Caco-2 (cell line): Measurements from ENCODE around the gene GSK3A. TPM values are rescaled to one million over a fixed set of nuclear protein-coding genes. Genes with fewer than 3 reads are reported as not detected.
A peak's percentile ranks its signal among the peaks of the same experiment; 100 is the strongest.
"Not testable (repeated sequence)": the region's sequence is repeated elsewhere in the genome, so short reads cannot be mapped to it uniquely, and the experiment has no call there.

ENCODE experiments used
- BruUV-seq: library from RNA; stranded (reverse); fragments of 400-500 nt; replicated peaks from 2 replicates; lab custom pipeline; 2021; lab: Mats Ljungman, UMichigan
- CTCF ChIA-PET: fragments of 300-600 bp; sonication (Branson Sonifier 250); formaldehyde crosslinking; loops from one replicate; lab custom pipeline; 2022; ENCODE audit warnings: antibody characterized with exemption; lab: Charles Lee
- POLR2A ChIA-PET: fragments of 300-600 bp; sonication (Branson Sonifier 250); formaldehyde crosslinking; loops from one replicate; lab custom pipeline; 2022; ENCODE audit warnings: antibody characterized with exemption; lab: Charles Lee
- DNase-seq, 2 experiments: peaks; one replicate each; pipeline versions ENCODE4 v3.0.0 to v3.0.0-alpha.2; 2020 to 2022
- H3K27me3 ChIP-seq: replicated peaks from 2 replicates; pipeline ENCODE4 v1.6.0; 2011; ENCODE audit warnings: low read length; ENCODE audit not compliant: control insufficient read depth, insufficient read depth
- H3K36me3 ChIP-seq: 2 replicates; pipeline ENCODE4 v1.5.1; 2011; ENCODE audit warnings: low read length; ENCODE audit not compliant: control insufficient read depth, insufficient read depth
- H3K4me1 ChIP-seq: fragments of 250-450 bp; sonication (Bioruptor Pico); 2 replicates; pipeline ENCODE4 v1.5.1; 2020; ENCODE audit warnings: mild to moderate bottlenecking
- H3K4me3 ChIP-seq: 2 replicates; pipeline ENCODE4 v1.5.1; 2011; ENCODE audit warnings: low read depth, mild to moderate bottlenecking, control low read depth, low read length
- H3K9me3 ChIP-seq: fragments of 250-450 bp; sonication (Bioruptor Pico); 2 replicates; pipeline ENCODE4 v1.5.1; 2020; ENCODE audit warnings: mild to moderate bottlenecking, moderate library complexity
- H3K27ac Mint-ChIP-seq: one replicate; pipeline ENCODE4 v1.8.0; 2022; ENCODE audit warnings: mixed read lengths; ENCODE audit not compliant: unreplicated experiment
- H3K27me3 Mint-ChIP-seq: one replicate; pipeline ENCODE4 v1.8.0; 2022; ENCODE audit warnings: mixed read lengths; ENCODE audit not compliant: insufficient read depth, unreplicated experiment
- H3K36me3 Mint-ChIP-seq: one replicate; pipeline ENCODE4 v1.8.0; 2022; ENCODE audit warnings: mild to moderate bottlenecking, mixed read lengths; ENCODE audit not compliant: insufficient read depth, unreplicated experiment
- H3K4me1 Mint-ChIP-seq: one replicate; pipeline ENCODE4 v1.8.0; 2022; ENCODE audit warnings: low read depth, mixed read lengths; ENCODE audit not compliant: unreplicated experiment
- H3K4me3 Mint-ChIP-seq: one replicate; pipeline ENCODE4 v1.8.0; 2022; ENCODE audit warnings: mild to moderate bottlenecking, moderate library complexity, mixed read lengths; ENCODE audit not compliant: unreplicated experiment
- H3K9me3 Mint-ChIP-seq: one replicate; pipeline ENCODE4 v1.8.0; 2022; ENCODE audit warnings: mixed read lengths; ENCODE audit not compliant: unreplicated experiment
- CTCF ChIP-seq, 2 experiments: fragments of 200-600 bp in 1 of 2; IDR thresholded peaks; 1 replicate in 1 of 2; 2 replicates in 1 of 2; pipeline versions ENCODE4 v1.5.1 to v1.8.0; 2011 to 2022; ENCODE audit warnings: antibody characterized with exemption in 1 of 2, control low read depth in 1 of 2, inconsistent platforms in 1 of 2, low read depth in 1 of 2, low read length in 1 of 2, mild to moderate bottlenecking in 1 of 2, moderate library complexity in 1 of 2; ENCODE audit not compliant: insufficient read depth in 1 of 2, severe bottlenecking in 1 of 2, unreplicated experiment in 1 of 2
- intact Hi-C: fragments of 100-400 bp; cut with micrococcal nuclease; formaldehyde crosslinking; loops from one replicate; pipeline ENCODE4 v1.10.0; 2022; ENCODE audit not compliant: unreplicated experiment
- total RNA-seq: library from RNA; stranded (reverse); gene quantifications from 2 replicates; pipeline ENCODE4 v1.2.3, GENCODE V29; 2022

Gene GSK3A
- total RNA-seq, 1 experiment from 2014 or later: 59.6 TPM

DNA sequence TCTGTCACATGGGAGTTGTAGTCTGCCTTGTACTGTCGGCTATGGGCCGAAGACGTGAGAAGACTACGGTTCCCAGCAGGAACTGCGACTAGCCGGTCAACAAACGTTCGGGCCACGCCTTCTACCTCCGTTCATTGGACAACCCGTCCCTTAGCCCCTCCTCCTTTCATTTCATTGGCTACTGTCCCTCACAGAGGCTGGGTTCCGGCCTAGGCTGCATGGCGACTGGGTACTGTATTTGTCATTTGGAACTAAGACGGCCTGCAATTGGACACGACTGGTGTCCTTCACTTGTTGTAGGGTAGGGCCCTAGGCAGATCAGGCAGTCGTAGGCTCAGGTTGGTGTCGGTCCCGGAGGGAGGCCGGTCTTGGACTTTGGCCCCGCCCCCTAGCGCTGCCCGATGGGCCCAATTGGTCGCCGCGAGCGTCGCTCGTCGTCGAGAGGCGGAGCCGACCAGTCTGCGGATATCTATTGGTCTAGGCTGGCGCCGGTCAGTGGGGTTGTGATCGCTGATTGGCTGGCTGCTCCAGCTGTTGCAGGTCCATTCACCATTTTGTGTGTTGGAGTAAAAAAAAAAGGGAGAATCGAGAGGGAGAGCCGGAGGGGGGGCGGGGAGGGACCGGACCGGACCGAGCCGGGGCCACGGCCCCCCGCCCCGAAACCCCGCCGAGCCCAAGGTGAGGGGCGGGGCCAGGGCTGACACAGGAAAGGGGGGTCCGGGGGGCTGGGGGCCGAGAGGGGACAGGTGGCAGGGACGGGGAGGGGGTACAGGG, 26.5 kb upstream of the GSK3A start, which contains the start of gene CIC:
Gene CIC, plus strand, starts transcription at position 549 of the 774 bp plus-strand sequence. CDS start 2,532 bp downstream, outside the sequence.
- Mint-ChIP-seq H3K9me3 (no peaks in the 10 kb centered on the region), H3K4me3 (no peak within 1 kb of the TSS), H3K27me3 (no peaks in the 10 kb centered on the region), H3K36me3 (peaks cover 11% of the 10 kb centered on the region), H3K4me1 (no peaks in the 10 kb centered on the region), H3K27ac (no peak within 1 kb of the TSS)
- intact Hi-C loops: loop anchor here (1.0 kb wide), 5 partner anchors 11 to 49 kb away; partner anchors contain the start of genes PAFAH1B3, PRR19 and ZNF526
- POLR2A ChIA-PET: interaction anchor here (0.6 to 2.1 kb wide), 2 partner anchors 11 to 26 kb away, joined by 3 to 5 read pairs; partner anchors contain the start of gene GSK3A
- Histone ChIP-seq H3K4me3 (peak within 1 kb of the TSS; percentile 74), H3K27me3 (no peaks in the 10 kb centered on the region), H3K9me3 (no peaks in the 10 kb centered on the region), H3K36me3 (no peaks in the 10 kb centered on the region), H3K4me1 (peaks cover 10% of the 10 kb centered on the region; the same call in 1 of the 2 replicates)
- TSS peak; percentile 95 for BruUV-seq
- peak; percentile 99 to 100 for DNase-seq
- CTCF ChIA-PET: interaction anchor here (0.6 kb wide), 1 partner anchor 13 kb away, joined by 4 read pairs; no protein-coding TSS in a partner anchor
- TF ChIP-seq CTCF (IDR thresholded peaks at IDR 0.05; ENCODE audit: insufficient read depth in 1 of 2, low read depth in 1 of 2, low read length in 1 of 2, severe bottlenecking in 1 of 2, unreplicated experiment in 1 of 2): no peak

GRCh38 chr19:42268142-42268703, 25.8 kb upstream of the GSK3A start:
- no peaks in the 10 kb centered on the region for H3K4me1 Mint-ChIP-seq
- no peaks in the 10 kb centered on the region for H3K27me3 Mint-ChIP-seq
- Histone ChIP-seq H3K4me1 (peaks cover 10% of the 10 kb centered on the region; the same call in 1 of the 2 replicates), H3K4me3 (peak overlapping the region; percentile 74), H3K27me3 (no peaks in the 10 kb centered on the region), H3K9me3 (no peaks in the 10 kb centered on the region), H3K36me3 (no peaks in the 10 kb centered on the region)
- no peaks in the 10 kb centered on the region for H3K9me3 Mint-ChIP-seq
- POLR2A ChIA-PET: interaction anchor here (0.7 to 1.4 kb wide), 3 partner anchors 12 to 192 kb away, joined by 3 to 4 read pairs (median 3); partner anchors contain the start of gene ZNF574
- peaks cover 6% of the 10 kb centered on the region for H3K36me3 Mint-ChIP-seq
- BruUV-seq: no TSS peak
- H3K4me3 Mint-ChIP-seq: no peak overlapping the region
- peak; percentile 100 for DNase-seq
- CTCF ChIA-PET: interaction anchor here (1.1 kb wide), 1 partner anchor 12 kb away, joined by 5 read pairs; no protein-coding TSS in a partner anchor
- TF ChIP-seq CTCF (IDR thresholded peaks at IDR 0.05; ENCODE audit: insufficient read depth in 1 of 2, low read depth in 1 of 2, low read length in 1 of 2, severe bottlenecking in 1 of 2, unreplicated experiment in 1 of 2): no peak
- intact Hi-C loops: loop anchor here (1.0 kb wide), 4 partner anchors 12 to 48 kb away; partner anchors contain the start of genes PAFAH1B3, PRR19 and ZNF526
- no peak overlapping the region for H3K27ac Mint-ChIP-seq

DNA sequence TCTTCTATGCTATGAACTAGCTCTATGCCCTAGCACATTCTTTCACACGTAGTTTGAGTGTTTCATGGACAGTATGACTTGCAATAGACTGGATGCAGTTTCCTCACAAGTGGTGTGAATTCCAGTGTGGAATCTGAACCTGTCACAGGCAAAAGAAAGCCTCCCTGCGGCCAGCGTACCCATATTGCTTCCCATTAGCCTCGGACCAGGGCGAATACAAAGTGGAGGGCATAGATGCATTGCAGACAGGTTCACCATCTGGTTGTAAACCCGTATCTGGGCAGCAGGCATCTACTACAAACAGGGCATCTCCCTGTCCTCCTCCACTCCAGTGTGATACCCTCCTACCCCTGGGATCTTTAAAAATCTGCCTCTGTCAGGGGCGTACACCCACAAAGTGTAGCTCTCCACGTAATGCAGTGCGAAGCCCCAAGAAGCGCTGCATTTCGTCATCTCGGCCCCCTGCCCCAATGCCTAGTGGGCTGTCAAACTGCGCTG, 25.3 kb upstream of the GSK3A start:
- peak in 1 of 2 experiments; percentile 39 for DNase-seq
- CTCF ChIA-PET: interaction anchor here (1.1 kb wide), 1 partner anchor 12 kb away, joined by 5 read pairs; no protein-coding TSS in a partner anchor
- Histone ChIP-seq H3K9me3 (no peaks in the 10 kb centered on the region), H3K4me3 (peak overlapping the region; percentile 74), H3K36me3 (no peaks in the 10 kb centered on the region), H3K27me3 (no peaks in the 10 kb centered on the region), H3K4me1 (peaks cover 10% of the 10 kb centered on the region; the same call in 1 of the 2 replicates)
- peaks cover 6% of the 10 kb centered on the region for H3K36me3 Mint-ChIP-seq
- H3K4me3 Mint-ChIP-seq: no peak overlapping the region
- no peaks in the 10 kb centered on the region for H3K27me3 Mint-ChIP-seq
- no peak overlapping the region for H3K27ac Mint-ChIP-seq
- intact Hi-C loops: loop anchor here (1.0 kb wide), 4 partner anchors 11 to 47 kb away; partner anchors contain the start of genes PAFAH1B3, PRR19 and ZNF526
- no peaks in the 10 kb centered on the region for H3K4me1 Mint-ChIP-seq
- H3K9me3 Mint-ChIP-seq: no peaks in the 10 kb centered on the region
- BruUV-seq: TSS peak; percentile 96
- POLR2A ChIA-PET: interaction anchor here (0.6 to 1.4 kb wide), 4 partner anchors 12 to 192 kb away, joined by 3 to 4 read pairs (median 4); partner anchors contain the start of genes ERF and ZNF574
- TF ChIP-seq CTCF (IDR thresholded peaks at IDR 0.05; ENCODE audit: insufficient read depth in 1 of 2, low read depth in 1 of 2, low read length in 1 of 2, severe bottlenecking in 1 of 2, unreplicated experiment in 1 of 2): no peak

- BruUV-seq, H3K27ac Mint-ChIP-seq, intact Hi-C loops, H3K36me3 Mint-ChIP-seq, H3K9me3 ChIP-seq, H3K9me3 Mint-ChIP-seq, H3K27me3 ChIP-seq, H3K27me3 Mint-ChIP-seq, H3K4me1 Mint-ChIP-seq, H3K4me3 Mint-ChIP-seq, H3K4me1 ChIP-seq, DNase-seq, H3K36me3 ChIP-seq: not testable (repeated sequence)
- ChIA-PET CTCF (interaction anchor here (1.1 kb wide), 1 partner anchor 13 kb away, joined by 5 read pairs; no protein-coding TSS in a partner anchor), POLR2A (interaction anchor here (0.6 to 1.4 kb wide), 4 partner anchors 11 to 191 kb away, joined by 3 to 4 read pairs (median 4); partner anchors contain the start of genes ERF and ZNF574)
- peak overlapping the region; percentile 74; the same call in 1 of the 2 replicates for H3K4me3 ChIP-seq
Observed at GRCh38 chr19:42266928-42267603, 24.7 kb upstream of the GSK3A start.
